Right ventricle myocardium inferior (tissue), 1 donor: ENCODE measurements around the gene PAQR5. TPM values are rescaled to one million over a fixed set of nuclear protein-coding genes. Genes with fewer than 3 reads are reported as not detected.

Source experiments
- ATAC-seq: fragments of 200-7000 bp; cut with Tn5 transposase; one replicate; pipeline ENCODE4 v1.9.1; 2020; ENCODE audit warnings: mild to moderate bottlenecking, moderate library complexity
- DNase-seq: peaks from one replicate; pipeline ENCODE4 v3.0.0; 2021; ENCODE audit errors: missing footprints
- intact Hi-C: fragments of 100-400 bp; cut with DNase I; formaldehyde crosslinking; loops from one replicate; pipeline ENCODE4 v1.11.0; 2022
- total RNA-seq: library from RNA; stranded (reverse); fragmentation: NEBNext Ultra II Directional; extraction: Animal tissue kit (Norgen Biotek cat#: 25700); gene quantifications from one replicate; pipeline ENCODE4 v1.2.1, GENCODE V29; 2021
- donor health status: DM: no; HTN: yes; CAD: no; lungs with severe emphysema.

The PAQR5 gene
- total RNA-seq, 1 donor from 2014 or later = 1.1 TPM

DNA sequence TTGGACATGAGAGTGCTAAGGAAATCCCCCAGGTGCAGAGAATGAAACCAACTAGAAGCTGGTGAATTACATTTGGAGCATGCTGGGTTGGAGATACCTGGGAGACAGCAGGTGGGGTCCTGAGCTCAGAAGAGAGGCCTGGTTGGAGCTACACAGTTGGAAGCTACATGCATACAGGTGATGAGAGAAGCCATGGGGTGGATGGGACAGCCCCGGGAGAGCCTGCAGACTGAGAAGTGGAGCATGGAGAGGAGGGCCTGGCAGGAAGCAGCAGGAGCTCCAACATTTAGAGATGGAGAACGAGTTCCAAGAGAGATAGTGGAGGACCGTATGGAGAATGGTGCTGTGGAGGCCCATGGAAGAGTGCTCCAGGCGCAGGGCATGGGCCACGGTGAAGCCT lies 10.2 kb downstream of the PAQR5 start:
- no peak for ATAC-seq
- intact Hi-C loops = no loop called here
- DNase-seq = no peak

GRCh38 chr15:69311319-69311721 lies 12.6 kb downstream of the PAQR5 start:
- intact Hi-C loops = no loop called here
- DNase-seq (no peak), ATAC-seq (no peak)

- ATAC-seq (no peak), DNase-seq (no peak)
- intact Hi-C loops = no loop called here
Observed at GRCh38 chr15:69313432-69314000, 14.8 kb downstream of the PAQR5 start.

DNA sequence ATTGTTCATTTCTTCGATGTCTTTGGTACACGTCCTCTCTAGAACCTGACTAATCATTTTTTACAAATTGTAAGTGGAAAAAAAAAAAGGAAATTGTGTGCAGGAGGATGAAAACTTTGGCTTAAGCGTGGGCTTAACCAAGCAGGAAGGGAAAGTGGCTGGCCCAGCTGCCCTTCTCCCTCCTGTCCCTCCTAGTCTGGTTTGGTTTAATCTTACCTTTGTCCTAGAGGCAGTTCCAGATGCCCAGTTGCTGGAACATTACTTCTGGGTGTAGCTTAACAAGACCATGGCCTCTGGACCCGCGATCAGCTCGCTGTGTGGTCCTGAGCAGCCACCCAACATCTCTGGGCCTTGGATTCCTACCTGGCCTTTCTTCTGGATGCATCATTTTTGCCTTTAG lies 15.4 kb downstream of the PAQR5 start:
- intact Hi-C loops = no loop called here
- no peak for ATAC-seq
- no peak for DNase-seq

DNA sequence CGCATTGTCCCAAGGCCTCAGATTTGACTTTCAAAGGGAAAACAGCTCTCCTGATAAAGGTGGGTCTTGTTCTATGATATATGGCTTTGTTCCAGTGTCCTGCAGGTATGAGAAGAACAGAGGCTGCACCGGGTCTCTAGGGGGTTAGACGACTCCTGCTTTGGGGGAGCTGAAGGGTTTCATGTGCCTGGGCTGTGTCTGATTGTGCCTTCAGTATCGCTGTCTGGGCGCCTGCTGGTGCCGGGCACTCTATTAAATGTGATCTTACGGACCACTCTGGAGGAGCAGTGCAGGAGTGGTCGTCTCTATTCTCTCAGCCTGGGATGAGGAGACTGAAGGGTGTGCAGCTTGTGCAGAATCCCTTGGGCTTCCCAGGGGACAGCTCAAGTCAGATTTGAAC lies 16.0 kb downstream of the PAQR5 start:
- intact Hi-C loops = no loop called here
- ATAC-seq (no peak), DNase-seq (no peak)

DNA sequence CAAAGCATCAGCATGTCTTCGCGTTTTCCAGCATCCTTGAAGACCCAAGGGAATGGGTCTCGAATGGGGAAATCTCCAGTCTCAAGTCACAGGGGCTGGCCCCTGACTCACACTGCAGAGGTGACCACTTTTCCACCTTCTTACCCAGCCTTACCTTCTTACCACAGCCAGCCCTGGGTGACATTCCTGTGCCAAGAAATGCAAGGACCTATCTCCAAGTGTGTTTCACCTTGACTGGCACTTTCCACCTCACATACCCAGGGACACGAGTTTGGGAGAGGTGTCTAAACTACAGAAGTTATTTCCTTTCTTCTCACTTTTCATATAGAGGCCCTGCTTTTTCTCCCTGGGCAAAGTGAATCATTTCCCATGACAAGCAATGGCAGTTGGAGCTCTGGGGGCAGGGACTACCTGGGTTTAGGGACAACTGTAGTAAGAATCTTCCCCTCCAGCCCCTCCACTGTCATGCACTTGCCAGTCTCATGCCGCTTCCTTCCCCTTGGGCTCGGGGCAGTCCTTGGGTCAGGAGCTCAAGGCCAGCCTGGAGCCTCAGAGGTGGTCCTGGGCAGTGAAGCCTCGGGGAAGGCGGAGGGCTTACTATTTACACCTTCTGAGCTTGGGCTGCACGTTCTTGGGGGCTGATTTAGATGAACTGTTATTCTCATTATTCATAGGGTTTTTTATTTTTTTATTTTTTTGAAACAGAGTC lies 16.8 kb downstream of the PAQR5 start:
- no peak for DNase-seq
- intact Hi-C loops = no loop called here
- no peak for ATAC-seq

GRCh38 chr15:69316291-69316690 lies 17.6 kb downstream of the PAQR5 start:
- intact Hi-C loops = no loop called here
- no peak for ATAC-seq

DNA sequence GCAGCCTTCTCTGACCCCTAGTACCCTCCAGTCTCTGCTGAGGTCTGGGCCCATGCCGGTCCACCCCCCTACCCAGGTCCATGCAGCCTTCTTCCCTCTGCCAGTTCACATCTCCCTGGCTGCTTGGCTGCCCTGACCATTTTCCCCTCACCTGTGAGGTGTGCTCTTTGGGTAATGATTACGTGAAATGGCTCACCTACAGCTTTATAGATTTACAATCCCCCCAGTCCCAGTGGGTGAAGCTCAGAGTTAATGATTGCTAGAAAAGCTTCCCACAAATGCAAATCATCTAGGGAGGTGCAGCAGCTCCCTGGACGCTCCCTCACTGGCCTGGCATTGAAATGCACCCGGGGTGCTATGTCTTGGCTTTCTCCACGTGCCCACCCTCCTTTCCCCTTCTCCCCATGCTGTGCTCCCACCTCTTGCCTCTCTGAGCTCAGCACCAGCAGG lies 18.7 kb downstream of the PAQR5 start:
- no peak for DNase-seq
- ATAC-seq = no peak
- intact Hi-C loops = no loop called here

More at GRCh38 chr15:69316291-69316690, 17.6 kb downstream of the PAQR5 start:
- DNase-seq = no peak

DNA sequence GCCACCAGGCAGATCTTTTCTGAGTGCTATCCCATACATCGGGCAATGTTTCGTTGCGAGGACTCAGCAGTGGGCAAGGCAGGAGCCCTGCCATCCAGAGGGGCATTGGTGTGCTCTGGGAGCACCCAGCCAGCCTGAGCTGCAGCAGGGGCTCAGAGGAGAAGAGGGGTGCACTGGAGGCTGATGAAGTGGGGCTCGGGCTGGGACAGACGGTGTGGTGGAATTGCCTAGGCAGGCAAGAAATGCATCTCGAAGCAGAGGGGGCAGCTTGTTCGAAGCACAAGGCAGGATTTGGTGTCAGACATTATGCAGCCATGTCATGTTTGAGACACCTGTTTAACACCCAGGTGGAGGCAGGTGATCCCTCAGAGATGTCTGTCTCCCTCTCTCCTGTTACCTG lies 19.3 kb downstream of the PAQR5 start:
- ATAC-seq = no peak
- intact Hi-C loops = no loop called here
- no peak for DNase-seq

- ATAC-seq = no peak
- intact Hi-C loops = no loop called here
Observed at GRCh38 chr15:69319384-69320375, 21.0 kb downstream of the PAQR5 start.

DNA sequence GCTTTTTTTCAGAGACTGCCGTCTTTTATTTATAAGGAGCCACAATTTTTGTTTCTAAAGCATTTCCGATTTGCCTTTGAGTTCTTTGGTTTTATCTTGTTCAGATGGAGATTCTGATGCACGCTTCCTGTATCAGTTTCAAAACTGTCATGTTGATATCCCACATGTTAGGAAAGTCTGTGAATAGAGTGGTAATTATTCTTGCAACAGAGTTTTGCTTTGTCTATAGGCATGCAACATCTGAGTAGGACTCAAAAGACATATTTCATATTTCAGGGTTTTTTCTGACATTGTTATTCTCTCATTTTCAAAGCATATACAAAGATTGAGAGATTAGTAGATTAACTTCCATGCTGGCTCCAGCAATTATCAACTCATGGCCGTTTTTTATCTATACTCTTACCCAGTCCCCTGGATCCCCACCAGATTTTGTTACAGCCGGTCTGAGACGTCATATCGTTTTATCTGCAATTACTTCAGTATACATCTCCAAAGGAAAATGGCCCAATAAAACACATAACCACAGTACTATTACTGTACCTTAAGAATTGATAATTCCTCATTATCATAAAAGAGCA lies 22.4 kb downstream of the PAQR5 start:
- no peak for DNase-seq
- intact Hi-C loops = no loop called here
- no peak for ATAC-seq

More at GRCh38 chr15:69319384-69320375, 21.0 kb downstream of the PAQR5 start:
- DNase-seq = no peak

DNA sequence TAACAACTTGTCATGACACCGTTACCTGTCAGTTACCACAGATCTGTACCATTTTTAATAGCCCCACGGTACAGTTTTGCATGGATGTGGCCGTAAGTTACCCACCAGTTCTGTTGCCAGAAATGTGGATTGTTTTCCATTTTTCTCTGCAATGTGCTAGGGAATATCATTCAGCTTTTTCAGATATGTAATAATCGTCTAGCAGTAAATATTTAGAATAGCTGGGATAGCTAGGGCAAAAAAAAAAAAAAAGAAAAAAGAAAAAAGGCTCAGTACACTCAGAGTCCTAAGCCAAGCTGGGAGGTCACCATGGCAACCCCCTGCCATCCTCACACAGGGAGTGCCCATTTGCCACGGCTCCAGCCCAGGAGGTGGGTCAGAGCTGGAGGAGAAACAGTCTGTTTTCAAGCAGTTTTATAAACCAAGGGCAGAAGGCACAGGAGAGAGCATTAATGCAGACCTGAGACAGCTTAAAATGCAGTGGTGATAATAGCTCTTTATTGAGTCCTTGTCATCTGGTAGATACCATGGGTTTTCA lies 25.2 kb downstream of the PAQR5 start:
- ATAC-seq = no peak
- intact Hi-C loops = no loop called here
- no peak for DNase-seq

GRCh38 chr15:69324565-69324964 lies 25.9 kb downstream of the PAQR5 start:
- no peak for DNase-seq
- no peak for ATAC-seq
- intact Hi-C loops = no loop called here

- DNase-seq = no peak
- ATAC-seq = no peak
- intact Hi-C loops = no loop called here
Observed at GRCh38 chr15:69325456-69325971, 26.8 kb downstream of the PAQR5 start.

GRCh38 chr15:69328080-69328479 lies 29.4 kb downstream of the PAQR5 start:
- intact Hi-C loops = no loop called here
- no peak for ATAC-seq

DNA sequence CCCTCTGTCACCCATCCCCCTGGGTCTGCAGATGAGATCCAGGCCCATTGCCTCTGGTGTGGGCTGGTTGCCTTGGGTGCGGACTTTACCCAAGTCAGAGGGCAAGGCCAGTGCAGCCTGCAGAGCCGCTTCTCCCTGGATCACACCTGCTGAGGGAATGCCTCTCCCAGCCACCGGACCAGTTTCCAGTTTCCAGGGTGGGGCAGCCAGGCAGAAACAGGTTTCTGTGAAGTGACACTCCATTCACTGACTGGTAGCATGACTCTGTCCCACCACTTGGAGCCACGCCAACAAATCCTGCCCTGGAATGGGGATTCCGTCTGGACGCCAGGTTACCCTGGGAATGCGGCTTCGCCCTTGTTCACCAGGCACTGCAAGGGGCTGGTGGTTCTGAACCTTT lies 30.0 kb downstream of the PAQR5 start:
- no peak for ATAC-seq
- DNase-seq = no peak
- intact Hi-C loops = no loop called here

More at GRCh38 chr15:69328080-69328479, 29.4 kb downstream of the PAQR5 start:
- no peak for DNase-seq

DNA sequence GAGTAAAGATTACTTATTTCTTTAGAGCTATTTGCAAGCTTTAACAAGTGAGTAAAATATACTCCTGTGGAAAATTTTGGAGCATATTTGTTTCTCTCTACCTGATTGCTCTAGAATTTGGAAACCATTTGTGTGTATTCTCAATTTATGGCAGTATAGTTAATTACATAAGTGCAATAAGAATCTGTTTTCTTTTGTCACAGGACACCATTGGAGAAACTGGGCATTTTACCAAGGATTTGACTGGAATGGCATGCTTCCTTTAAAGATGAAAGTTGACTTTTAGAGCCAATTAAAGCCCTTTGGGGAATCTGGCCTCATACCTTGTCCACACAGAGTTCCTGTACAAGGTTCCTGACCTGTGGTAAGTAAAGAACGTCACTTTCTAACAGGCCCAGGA lies 38.4 kb downstream of the PAQR5 start:
- intact Hi-C loops = no loop called here
- DNase-seq (no peak), ATAC-seq (no peak)

DNA sequence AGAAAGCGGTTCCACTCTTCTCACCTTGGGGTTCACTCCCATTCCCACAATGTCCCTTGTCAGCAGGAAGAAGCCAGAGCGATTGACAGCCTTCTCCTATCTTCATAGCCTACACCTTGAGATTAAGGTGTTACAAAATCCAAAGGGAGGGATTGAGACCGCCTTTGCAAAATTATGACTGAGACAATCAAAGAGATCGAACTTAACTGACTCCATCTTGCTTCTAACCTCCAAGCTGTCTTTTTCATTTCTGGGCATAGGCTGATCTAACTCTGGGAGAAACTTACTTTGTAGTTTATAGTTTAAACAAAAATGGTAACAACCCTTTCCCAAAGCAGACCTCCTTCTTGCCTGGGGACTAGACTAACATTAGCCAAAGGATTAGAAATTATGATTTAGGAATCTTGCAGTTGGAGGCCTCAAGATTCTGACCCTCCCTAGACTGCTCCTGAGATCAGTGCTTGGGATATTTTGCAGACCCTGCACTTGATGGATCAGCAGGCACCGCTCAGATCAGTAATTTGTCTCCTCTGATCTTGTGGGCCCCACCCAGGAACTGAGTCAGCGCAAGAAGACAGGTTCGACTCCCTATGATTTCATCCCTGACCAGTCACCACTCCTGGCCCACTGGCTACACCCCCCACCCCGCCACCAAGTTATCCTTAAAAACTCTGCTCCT lies 40.0 kb downstream of the PAQR5 start:
- DNase-seq = no peak
- ATAC-seq = no peak
- intact Hi-C loops = no loop called here
